ENCODE results near the gene CMTM5.

Gene CMTM5, protein sequence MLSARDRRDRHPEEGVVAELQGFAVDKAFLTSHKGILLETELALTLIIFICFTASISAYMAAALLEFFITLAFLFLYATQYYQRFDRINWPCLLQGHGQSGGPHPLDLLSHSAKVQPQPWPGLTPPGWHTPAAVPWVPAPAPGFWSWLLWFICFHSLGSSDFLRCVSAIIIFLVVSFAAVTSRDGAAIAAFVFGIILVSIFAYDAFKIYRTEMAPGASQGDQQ

DNA sequence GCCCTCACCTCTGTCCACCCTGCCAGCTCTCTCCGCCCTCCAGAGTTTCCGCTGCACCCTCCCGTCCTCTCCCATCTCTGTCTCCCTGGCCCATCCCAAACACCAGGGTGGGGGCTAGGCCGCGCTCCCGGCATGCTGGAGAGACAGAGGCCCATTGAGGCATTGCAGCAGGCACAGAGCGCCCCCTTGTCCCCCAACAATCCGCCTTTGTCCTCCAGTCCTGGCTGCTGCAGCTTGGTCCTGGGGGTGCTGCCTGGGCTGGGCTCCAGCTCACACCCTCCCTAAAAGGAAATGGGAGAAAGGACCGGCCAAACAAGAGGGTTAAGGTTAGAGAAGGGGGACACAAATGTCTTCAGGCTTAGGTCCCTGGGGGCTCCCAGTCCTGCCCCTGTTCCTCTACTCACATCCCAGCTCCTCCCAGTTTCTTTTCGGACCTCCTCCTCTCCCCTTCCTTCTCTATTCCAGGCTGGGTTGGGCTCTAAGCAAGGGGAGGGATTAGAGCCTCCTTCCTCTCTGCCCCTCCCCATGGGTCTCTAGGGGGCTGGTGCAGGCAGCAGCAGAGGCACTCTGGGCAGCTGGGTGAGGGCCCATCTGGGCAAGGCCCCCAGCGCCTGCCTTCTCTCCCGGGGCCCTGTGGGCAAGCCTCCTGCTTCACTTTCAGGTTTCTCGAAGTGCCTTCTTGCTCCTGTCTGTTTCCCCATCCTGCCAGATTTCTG is at the start of gene CMTM5:
Gene CMTM5, plus strand, starts transcription at position 565 of the 716 bp plus-strand sequence. CDS start 206 bp downstream, outside the sequence.
- DNase-seq, result no peak

DNA sequence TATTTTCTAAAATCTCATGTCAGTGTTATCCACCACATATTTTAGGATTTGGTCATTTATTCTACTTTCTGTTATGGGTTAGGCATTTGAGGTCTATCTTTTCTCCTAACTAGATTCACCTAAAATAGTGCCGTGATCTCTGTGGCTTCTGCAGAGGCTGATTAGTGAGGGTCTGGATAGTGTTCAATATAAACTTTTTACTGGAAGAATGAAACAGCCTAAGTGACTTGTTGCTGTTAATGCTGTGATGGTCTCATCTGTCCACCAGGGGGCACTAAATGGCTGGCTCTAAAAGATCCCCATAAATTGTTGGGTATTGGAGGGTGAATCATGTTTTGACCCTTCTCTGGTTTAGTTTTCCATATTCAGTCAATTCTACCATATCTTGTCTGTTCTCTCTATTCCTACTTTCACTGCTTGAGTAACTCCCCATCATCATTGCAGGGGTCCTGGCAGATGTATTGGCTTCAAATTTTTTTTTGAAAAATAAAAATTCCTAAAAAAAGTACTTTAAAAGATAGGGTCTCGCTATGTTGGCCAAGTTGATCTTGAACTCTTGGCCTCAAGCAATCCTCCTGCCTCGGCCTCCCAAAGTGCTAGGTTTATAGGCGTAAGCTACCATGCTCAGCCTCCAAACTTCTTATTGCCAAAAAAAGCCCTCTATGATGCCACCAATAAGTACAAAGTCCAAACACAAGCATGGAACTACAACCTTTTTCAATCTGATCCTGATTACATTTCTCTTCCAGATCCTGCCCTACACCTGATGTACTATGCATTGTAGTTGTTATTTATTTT is 48.7 kb upstream of the CMTM5 start:
- DNase-seq, result peak; percentile 53

DNA sequence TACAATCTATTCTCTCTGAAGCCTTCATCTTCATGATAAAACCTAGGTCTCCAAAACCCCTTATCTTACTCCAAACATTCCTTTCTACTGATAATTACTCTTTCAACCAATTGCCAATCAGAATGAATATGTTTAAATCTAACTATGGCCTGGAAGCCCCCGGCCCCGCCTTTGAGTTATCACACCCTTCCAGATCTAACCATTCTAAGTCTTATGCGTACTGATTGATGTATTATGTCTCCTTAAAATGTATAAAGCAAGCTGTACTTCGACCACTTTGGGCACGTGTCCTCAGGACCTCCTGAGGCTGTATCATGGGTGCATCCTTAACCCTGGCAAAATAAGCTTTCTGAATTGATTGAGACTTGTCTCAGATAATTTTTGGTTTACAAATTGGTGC is 41.2 kb upstream of the CMTM5 start:
- no peak for DNase-seq

DNA sequence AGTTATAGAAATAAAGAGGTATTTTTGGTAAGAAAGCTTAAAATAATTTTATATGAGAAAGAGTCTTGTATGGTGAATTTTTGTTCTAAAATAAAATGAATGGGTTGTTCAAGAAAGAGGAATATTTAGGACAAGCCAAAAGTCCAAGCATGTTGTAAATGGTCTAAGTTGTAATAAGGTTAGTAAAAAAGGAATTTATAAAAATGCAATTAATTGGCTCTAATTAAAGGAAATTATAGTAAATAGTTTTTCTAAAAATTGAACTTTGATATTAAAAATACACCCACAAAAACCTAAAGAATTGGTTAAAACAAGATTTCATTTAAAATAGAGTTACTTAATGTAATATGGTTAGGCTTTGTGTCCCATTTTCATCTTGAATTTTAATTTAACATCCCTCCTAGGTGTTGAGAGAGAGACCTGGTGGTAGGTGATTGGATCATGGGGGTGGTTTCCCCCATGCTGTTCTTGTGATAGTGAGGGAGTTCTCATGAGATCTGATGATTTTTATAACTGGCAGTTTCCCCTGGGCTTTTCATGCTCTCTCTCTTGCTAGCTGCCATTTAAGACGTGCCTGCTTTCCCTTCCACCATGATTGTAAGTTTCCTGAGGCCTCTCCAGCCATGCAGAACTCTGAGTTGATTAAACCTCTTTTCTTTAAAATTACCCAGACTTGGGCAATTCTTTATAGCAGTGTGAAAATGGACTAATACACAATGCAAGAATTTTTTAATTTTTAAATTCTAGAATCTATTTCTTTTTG is 37.2 kb upstream of the CMTM5 start:
- no peak for DNase-seq

GRCh38 chr14:23344481-23344880 is 32.4 kb upstream of the CMTM5 start:
- no peak for DNase-seq

GRCh38 chr14:23345987-23346692 is 30.7 kb upstream of the CMTM5 start:
- no peak for DNase-seq

DNA sequence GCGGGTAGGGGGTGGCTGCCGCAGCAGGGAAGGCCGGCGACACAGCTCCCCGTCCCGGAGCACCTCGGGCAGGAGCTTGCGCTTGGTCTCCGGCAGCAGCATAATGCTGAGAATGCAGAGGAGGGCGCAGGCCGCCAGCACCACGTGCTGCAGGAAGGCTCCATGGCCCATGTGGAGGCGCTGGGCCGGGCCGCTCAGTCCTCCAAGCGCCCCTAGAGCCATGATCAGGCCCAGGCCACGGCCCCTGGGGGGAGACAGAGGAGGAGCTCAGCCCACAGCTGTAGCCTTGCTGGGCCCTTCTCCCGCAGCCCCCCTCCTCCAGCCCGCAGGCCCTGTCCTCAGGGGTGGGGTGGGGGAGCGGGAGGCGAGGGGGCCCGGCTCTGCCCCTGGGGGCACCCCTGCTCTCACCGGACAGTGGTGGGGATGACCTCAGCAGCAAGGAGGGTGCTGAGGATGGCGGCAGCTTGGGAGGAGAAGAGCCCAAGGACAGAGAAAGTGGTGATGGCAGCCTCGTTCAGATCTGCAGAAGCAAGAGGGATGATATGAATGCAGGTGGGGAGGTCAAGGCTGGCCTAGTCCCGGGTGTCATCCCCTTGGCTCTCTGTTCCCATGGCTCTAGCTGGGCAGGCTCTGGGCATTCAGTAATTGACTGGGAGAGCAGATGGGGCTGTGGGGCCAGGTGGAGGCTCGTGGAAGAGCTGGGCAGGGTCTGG is 30.0 kb upstream of the CMTM5 start:
- no peak for DNase-seq

- DNase-seq, result no peak
These were observed 29.2 kb upstream of the CMTM5 start for GRCh38 chr14:23347406-23348296.

GRCh38 chr14:23348297-23348655 is 28.6 kb upstream of the CMTM5 start:
- DNase-seq, result no peak

- no peak for DNase-seq
These were observed 27.5 kb upstream of the CMTM5 start for GRCh38 chr14:23349156-23349845.

GRCh38 chr14:23351681-23352505 is 25.0 kb upstream of the CMTM5 start:
- no peak for DNase-seq

- peak; percentile 40 for DNase-seq
These were observed 24.1 kb upstream of the CMTM5 start, which contains the start of gene SLC22A17 for GRCh38 chr14:23352506-23353432. SLC22A17 (minus strand) TSS chr14:23352887.

DNA sequence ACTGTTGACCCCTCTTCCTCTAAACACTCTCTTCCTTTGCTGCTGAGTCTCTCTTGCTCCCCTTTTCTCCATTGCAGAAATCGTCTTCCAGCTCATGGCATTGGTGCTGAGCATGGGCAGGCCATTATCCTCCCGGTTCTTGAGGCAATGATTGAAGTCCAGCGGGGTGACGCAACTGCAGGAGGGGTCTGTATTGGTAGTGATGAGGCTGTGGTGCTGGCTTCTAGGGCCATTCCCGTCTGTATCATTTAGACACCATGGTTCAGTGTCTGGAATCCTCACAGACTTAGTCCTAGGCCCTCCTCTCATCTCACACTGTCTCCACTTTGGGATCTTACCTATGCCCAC is 23.4 kb upstream of the CMTM5 start:
- DNase-seq, result no peak

DNA sequence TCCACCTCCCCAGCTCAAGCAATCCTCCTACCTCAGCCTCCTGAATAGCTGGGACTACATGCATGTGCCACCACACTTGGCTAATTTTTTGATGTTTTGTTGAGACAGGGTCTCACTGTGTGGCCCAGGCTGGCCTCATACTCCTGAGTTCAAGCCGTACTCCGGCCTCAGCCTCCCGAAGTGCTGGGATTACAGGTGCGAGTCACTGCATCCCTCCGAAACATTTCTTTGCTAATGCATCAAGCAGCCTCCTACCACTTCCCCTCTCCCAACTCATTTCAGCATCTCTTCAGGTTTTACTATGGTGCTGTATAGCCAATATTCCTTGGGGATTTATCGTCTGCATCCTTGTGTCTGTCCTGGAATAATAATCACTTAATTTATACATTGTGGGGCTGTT is 21.9 kb upstream of the CMTM5 start:
- no peak for DNase-seq

- no peak for DNase-seq
These were observed 20.9 kb upstream of the CMTM5 start for GRCh38 chr14:23355871-23356435.

DNA sequence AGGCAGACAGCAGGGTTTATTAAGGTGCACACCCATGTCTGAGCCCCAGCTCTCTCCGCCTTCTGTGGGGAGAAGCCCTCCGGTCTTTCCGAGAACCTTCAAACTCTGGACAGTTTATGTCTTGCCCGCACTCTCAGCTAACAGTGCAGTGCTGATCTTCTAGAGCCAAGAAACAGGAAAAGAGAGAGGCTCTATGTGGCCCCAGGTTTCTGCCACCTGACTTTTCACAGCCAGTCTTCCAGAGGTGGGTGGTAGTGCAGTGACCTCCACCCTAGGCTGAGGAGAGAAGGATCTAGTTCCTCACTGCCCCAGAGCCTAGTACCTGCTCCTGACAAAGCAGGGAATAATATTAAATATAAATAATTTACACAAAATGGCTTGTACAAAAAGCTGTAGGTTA is 20.2 kb upstream of the CMTM5 start:
- DNase-seq, result no peak

DNA sequence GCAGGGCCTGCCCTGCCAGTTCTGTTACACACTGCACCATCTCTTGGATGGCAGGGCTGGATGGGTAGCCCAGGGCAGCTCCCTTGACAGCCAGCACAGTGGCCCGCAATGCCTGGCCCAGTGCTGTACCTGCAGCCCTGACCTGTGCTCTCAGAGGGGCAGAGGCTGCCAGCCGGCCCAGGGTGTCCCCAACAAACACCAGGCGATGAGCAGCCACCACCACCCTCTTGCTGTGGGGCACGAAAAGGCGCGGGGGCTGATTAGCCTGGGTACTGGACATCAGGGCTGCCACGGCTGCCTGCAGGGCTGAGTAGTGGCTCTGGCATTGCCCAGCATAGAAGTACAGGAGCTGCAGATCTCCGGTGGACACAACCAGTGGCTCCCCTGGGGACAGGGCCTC is 19.6 kb upstream of the CMTM5 start:
- no peak for DNase-seq

DNA sequence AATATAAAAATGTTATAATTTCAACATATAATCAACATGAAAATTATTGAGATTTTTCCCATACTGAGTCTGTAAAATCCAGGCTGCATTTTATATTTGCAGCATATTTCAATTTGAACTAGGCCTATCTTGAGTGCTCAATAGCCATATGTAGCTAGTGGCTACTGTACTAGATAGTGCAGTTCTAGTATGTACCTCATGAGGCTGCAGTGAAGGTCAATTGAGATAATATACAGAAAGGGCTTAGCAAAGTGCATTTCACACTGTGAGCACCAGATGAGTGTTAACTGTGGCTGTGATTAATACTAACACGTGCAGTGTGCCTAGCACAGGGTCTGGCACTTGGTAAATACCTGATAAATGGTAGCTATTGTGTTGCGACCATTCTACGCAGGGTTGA is 18.8 kb upstream of the CMTM5 start:
- DNase-seq, result no peak
